ENCODE results near the gene RALGPS1.
"Not testable (repeated sequence)": the region's sequence is repeated elsewhere in the genome, so short reads cannot be mapped to it uniquely, and the experiment has no call there.

The RALGPS1 gene

DNA sequence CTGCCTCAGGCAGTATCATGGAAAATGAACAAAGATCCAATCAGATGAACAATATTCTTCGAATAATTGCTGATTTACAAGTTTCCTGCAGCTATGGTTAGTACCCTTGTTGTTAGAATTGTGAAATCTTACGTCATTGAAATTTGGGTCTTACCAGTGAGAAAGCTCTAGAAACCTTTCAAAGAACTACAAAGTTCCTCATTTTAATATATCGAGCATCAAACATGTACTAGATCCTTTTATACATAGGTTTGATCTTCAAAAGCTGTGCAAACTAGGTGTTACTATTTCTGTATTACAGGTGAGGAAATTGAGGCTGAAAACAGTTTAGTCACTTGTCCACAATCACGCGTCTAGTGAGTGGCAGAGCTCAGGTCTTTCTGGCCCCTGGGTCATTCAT lies 251.5 kb downstream of the RALGPS1 start:
- no peak overlapping the region for H3K27ac Mint-ChIP-seq

DNA sequence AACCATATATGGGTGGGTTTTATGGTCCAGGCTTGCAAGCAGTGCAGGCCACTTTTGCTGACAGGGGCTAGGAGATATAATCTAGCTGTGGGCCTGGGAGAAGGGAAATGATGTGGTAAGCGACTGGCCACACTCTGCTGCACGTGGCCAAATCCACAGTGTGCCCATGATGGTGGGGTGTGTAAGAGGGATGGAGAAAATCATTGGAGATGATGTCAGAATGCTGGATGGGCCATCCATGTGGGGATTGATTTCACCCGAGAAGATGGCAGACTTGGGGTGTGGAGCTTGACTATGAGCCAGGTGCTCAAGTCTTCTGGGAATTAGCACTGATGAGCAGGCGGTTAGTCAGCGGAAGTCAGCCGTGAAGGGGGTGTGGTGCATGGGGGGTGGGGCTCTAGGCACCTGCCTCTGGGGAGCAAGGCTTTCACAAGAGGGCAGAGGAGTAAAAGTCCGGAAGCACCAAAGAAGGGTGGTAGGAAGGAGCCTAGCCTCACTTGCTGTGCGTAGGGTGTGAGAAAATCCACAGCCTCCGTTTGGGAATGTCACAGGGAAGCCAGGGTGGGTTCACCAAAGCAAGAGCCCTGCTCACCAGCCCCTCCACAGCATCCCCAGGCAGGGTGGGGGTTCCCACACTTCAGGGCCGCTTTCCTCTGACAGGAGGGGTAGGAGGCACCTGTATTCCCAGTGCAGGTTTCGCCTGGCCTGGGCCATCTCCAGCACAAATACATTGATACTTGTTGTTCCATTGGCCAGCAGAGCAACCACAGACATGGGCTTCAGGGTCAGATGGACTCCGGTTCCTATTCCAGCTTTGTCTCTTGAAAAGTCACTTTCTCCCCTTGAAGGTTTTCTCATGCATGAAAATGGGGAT lies 252.3 kb downstream of the RALGPS1 start:
- ATAC-seq (no peak), DNase-seq (no peak)
- no peaks in the 10 kb centered on the region for H3K9me3 Mint-ChIP-seq
- no peak overlapping the region for H3K4me3 Mint-ChIP-seq
- peaks cover 11% of the 10 kb centered on the region for H3K4me1 Mint-ChIP-seq
- no peak overlapping the region for H3K27ac Mint-ChIP-seq
- no peaks in the 10 kb centered on the region for H3K27me3 Mint-ChIP-seq
- H3K36me3 Mint-ChIP-seq (ENCODE audit: low read depth), result no peaks in the 10 kb centered on the region

More for the DNA sequence above, 251.5 kb downstream of the RALGPS1 start:
- no peak for ATAC-seq
- no peak for DNase-seq
- Mint-ChIP-seq H3K4me1 (peaks cover 11% of the 10 kb centered on the region), H3K4me3 (no peak overlapping the region), H3K9me3 (no peaks in the 10 kb centered on the region), H3K36me3 (ENCODE audit: low read depth) (no peaks in the 10 kb centered on the region), H3K27me3 (no peaks in the 10 kb centered on the region)

DNA sequence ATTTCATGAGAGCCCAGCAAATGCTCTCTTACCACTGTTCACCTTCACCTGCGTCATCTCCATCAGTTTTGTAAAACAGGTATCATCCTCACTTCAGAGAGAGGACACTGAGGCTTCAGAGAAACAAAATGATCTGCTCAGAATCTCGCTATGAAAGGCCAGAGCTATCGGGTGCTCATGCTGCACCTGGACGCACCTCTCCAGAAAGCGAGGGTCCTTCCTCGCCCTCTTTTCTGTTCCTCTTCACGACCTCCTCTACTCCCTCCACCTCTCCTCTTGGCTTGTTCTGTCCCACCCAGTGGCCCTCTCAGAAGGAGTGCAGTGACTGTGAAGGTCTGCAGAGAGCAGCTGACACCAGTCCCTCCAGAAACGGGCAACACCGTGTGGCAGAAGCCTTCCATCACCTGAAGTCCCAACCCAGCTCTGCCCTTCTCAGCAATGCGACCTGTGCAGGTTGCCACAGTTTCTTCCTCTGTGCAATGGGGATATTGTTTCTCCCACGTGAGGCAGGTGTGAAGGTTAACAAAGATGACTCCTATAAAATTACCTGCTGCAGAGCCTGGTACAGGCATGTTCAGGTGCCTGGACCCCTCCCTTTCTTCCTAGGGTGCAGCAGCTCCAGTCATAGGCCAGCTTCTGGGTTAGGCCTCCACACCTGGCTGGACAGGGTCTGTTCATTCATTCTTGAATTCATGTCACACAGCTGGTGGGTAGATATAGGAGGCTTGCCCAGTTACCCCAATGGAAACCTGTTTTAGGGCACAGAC lies 253.2 kb downstream of the RALGPS1 start:
- no peak for ATAC-seq
- Mint-ChIP-seq H3K27me3 (no peaks in the 10 kb centered on the region), H3K4me1 (peaks cover 11% of the 10 kb centered on the region), H3K9me3 (no peaks in the 10 kb centered on the region), H3K27ac (no peak overlapping the region), H3K36me3 (ENCODE audit: low read depth) (no peaks in the 10 kb centered on the region), H3K4me3 (no peak overlapping the region)
- no peak for DNase-seq

DNA sequence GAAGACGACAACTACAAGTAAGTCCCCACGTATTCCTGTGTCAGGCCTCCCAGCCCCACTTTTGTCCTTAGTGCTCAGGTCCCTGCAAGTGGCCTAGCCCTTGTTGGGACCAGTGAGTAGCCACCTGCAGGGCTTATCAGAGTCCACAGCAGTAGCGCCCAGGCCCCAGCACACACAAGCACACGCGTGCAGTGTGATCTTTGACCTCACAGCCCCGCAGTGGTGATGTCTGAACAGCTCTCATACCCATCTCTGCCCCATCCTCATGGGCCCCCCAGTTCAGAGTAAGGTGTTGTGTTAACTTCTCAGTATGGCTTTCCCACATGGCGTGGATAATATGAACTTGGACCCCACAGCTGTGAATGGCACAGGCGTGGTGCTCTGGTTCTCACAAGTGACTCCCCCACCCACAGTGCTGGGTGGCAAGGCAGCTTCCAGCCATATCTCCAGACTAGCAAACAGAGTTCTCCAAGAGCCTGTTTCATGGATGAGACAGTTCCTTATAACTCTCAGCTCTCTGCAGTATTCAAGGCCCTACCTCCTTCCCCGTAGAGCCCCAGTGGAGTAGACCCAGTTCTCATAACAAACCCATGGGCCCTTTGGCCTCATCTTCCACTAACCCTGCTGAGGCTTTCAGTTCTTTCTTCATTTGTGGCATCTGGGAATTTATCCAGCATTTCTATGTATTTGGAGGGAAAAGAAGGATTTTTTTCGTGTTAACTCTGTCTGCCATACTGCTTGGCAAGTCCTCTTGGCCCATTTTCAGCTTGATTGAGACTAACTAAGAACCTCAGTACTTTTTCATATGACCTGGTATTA lies 254.4 kb downstream of the RALGPS1 start:
- DNase-seq (no peak), ATAC-seq (no peak)
- Mint-ChIP-seq H3K27me3 (no peaks in the 10 kb centered on the region), H3K4me3 (no peak overlapping the region), H3K9me3 (no peaks in the 10 kb centered on the region), H3K27ac (no peak overlapping the region), H3K36me3 (ENCODE audit: low read depth) (no peaks in the 10 kb centered on the region), H3K4me1 (peaks cover under 1% of the 10 kb centered on the region)

DNA sequence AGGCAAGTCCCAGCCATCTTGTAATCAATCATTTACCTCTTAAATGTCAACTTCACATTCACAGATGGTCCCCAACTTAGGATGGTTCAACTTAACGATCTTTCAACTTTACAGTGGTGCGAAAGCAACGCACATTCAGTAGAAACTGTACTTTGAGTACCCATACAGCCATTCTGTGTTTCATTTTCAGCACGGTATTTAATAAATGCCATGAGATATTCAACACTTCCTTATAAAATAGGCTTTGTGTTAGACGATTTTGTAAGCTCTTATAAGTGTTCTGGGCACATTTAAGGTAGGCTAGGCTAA lies 254.9 kb downstream of the RALGPS1 start:
- Mint-ChIP-seq H3K27ac (no peak overlapping the region), H3K4me3 (no peak overlapping the region), H3K36me3 (ENCODE audit: low read depth) (no peaks in the 10 kb centered on the region), H3K4me1 (no peaks in the 10 kb centered on the region), H3K9me3 (no peaks in the 10 kb centered on the region), H3K27me3 (no peaks in the 10 kb centered on the region)
- no peak for DNase-seq
- ATAC-seq, result no peak

DNA sequence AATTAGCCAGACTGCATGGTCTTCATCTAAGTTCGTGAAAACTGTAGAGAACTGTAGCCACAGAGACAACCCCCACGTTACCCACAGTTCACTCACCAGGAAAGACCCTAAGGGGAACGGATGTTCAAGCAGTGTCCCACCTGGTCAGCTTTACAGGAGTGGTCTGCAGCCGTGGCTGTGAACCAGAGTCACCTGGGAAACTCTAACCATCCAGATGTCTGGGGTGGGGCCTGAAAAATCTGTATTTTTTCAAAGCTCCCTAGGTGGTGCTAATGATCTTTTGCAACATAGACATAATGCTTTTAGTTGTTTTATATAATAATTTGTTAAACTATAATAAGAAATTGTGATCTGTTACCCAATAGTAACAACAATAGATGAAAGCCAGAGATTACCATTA lies 255.5 kb downstream of the RALGPS1 start:
- Mint-ChIP-seq H3K27ac (no peak overlapping the region), H3K36me3 (ENCODE audit: low read depth) (no peaks in the 10 kb centered on the region), H3K4me3 (no peak overlapping the region), H3K9me3 (no peaks in the 10 kb centered on the region), H3K4me1 (no peaks in the 10 kb centered on the region), H3K27me3 (no peaks in the 10 kb centered on the region)
- ATAC-seq (no peak), DNase-seq (no peak)

DNA sequence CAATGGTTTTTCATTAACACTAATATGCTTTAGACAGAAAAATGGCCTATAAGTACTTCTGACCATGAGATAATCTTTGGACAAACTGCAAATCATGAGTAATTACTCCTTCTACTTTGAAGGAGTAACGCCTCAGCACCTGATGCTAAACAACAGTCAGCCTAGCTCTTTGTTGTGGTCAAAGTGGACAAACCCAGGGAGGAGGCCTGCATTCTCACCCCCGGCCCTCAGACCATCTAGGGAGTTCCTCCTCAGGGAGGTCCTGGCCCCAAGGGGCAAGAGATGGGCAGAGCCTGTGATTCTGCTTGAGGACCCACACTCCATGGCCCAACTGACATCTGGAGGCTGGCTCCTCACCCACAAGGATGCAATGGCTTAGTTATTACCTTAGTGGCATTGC lies 256.1 kb downstream of the RALGPS1 start:
- no peaks in the 10 kb centered on the region for H3K36me3 Mint-ChIP-seq (ENCODE audit: low read depth)
- no peak overlapping the region for H3K27ac Mint-ChIP-seq
- no peak overlapping the region for H3K4me3 Mint-ChIP-seq
- ATAC-seq (no peak), DNase-seq (no peak)
- no peaks in the 10 kb centered on the region for H3K9me3 Mint-ChIP-seq
- H3K4me1 Mint-ChIP-seq, result no peaks in the 10 kb centered on the region
- no peaks in the 10 kb centered on the region for H3K27me3 Mint-ChIP-seq

DNA sequence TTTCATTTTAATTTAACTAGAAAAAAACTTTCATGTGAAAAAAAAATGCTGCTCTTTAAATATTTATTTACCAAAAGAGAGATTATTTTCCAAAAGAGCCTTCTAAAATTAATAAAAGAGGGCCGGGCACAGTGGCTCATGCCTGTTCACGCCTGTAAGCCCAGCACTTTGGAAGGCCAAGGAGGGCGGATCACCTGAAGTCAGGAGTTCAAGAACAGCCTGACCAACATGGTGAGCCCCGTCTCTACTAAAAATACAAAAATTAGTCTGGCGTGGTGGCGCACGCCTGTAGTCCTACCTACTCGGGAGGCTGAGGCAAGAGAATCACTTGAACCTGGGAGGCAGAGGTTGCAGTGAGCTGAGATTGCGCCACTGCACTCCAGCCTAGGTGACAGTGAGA lies 256.8 kb downstream of the RALGPS1 start:
- ATAC-seq; H3K27ac Mint-ChIP-seq; H3K27me3 Mint-ChIP-seq; DNase-seq; H3K9me3 Mint-ChIP-seq; H3K4me3 Mint-ChIP-seq; H3K36me3 Mint-ChIP-seq (ENCODE audit: low read depth); H3K4me1 Mint-ChIP-seq: not testable (repeated sequence)

DNA sequence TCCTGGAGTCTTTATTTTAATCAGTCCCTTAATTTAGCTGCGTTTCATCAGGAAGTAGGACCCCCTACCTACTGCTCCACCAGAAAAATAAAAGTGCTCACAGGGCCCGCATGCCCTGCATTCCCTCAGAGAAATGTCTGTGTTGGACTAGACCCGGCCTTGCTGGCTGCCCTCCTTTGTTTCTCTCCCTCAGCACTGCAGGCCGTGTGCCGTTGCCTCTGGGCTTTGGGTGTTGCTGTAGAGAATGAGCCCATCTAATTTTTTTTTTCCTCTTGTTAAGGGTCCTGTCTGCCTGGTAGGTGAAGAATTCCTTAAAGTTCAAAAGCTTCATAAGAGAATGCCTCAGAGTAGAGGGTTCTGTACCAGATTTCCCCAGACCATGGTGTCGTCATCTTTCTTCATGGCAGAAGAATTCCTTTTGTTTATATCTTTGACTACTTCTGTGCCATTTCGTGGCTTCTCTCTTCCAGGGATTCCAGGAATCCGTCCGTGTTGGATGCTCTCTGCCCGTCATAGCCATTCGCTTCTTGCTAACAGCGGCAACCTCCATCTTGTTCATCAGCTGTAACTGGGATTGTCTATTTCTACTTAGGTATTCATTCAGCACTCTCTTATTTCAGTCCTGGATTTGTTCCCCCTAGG lies 257.6 kb downstream of the RALGPS1 start:
- Mint-ChIP-seq H3K4me3 (no peak overlapping the region), H3K27me3 (no peaks in the 10 kb centered on the region), H3K9me3 (no peaks in the 10 kb centered on the region), H3K27ac (no peak overlapping the region), H3K4me1 (no peaks in the 10 kb centered on the region), H3K36me3 (ENCODE audit: low read depth) (no peaks in the 10 kb centered on the region)
- DNase-seq (no peak), ATAC-seq (no peak)

DNA sequence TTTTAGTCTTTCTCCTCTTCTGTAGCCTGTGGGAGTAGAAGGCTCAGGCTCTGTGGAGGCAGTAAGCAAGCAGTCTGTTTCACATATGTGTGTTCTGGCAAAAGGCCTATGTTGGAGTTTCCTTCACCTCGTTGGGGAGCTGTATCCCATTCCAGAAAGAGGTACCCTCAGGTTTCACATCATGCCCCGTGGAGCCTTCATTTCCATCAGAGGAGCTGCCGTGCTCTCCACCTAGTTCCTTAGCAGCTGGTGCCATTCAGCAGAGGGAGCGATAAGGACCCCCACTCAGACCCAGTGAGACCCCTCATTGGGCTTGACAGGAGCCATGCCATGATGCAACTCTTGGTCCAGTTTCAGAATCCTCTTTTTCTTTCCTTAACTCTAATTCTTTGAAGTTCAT lies 258.5 kb downstream of the RALGPS1 start:
- H3K27me3 Mint-ChIP-seq, result no peaks in the 10 kb centered on the region

DNA sequence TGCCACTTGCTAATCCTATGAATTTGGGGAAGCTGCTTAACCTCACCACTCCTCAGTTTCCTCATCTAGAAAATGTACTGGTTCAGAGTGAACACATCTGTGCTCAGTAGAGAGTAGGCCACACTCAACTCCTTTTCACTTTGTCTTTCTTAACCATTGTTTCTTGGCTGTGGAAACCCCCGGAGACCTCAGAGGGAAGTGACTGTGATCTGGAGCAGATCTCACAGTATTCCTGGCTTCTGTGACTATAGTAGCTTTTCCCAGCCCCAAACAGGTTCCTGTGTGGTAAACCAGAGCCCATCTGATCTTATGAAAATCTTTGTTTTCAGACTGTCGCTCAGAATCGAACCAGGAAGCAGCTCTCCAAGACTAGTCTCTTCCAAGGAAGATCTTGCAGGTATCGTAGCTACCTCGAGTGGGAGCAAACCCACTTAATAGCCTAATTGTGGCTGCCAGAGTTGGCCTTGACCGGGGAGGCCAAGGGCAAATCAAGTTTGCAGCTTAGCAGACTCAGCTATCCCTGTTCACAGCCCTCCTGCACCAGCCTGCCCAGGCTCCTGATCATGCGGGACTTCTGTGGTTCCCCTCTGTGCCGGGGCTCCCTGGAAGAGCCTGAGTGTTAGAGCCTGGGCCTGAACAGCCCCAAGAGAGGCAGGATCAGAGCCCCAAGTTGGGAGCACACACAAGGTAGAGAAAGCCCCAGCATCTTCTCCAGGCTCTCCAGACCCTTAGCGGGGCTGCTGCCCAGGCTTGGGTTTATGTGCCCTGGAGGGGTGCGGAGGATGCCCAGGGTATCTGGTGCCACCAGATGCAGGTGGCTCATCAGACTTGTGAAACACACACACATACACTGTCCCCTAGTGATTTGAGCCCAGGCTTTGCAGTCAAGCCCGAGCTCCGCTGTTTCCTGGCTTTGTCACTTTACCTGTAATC lies 260.1 kb downstream of the RALGPS1 start:
- Mint-ChIP-seq H3K4me1 (no peaks in the 10 kb centered on the region), H3K27me3 (no peaks in the 10 kb centered on the region), H3K27ac (no peak overlapping the region), H3K9me3 (no peaks in the 10 kb centered on the region), H3K36me3 (ENCODE audit: low read depth) (no peaks in the 10 kb centered on the region), H3K4me3 (no peak overlapping the region)
- ATAC-seq, result no peak
- no peak for DNase-seq

More for the DNA sequence above, 258.5 kb downstream of the RALGPS1 start:
- no peaks in the 10 kb centered on the region for H3K4me1 Mint-ChIP-seq
- no peak overlapping the region for H3K27ac Mint-ChIP-seq
- no peak overlapping the region for H3K4me3 Mint-ChIP-seq
- no peak for ATAC-seq
- H3K9me3 Mint-ChIP-seq, result no peaks in the 10 kb centered on the region
- H3K36me3 Mint-ChIP-seq (ENCODE audit: low read depth), result no peaks in the 10 kb centered on the region
- no peak for DNase-seq

DNA sequence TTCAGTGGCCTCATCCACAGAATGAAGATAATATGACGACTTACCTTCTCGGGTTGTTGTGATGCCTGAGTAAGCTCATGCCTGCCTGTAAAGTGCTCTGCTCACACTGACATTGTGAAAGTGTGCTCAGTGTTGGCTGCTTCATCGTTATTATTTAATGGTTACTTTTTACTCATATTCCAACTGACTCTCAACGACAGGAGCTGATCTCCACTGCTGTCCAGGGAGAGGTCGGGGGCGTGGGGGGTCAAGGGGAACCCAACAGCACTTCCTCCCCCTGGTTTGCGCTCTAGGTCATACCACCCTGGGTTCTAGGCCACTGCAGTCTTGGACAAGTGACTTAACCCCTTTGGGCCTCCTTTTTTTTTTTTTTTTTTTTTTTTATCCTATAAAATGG lies 260.7 kb downstream of the RALGPS1 start:
- no peaks in the 10 kb centered on the region for H3K27me3 Mint-ChIP-seq
- H3K36me3 Mint-ChIP-seq (ENCODE audit: low read depth), result no peaks in the 10 kb centered on the region
- peaks cover 4% of the 10 kb centered on the region for H3K4me1 Mint-ChIP-seq
- DNase-seq (no peak), ATAC-seq (no peak)
- H3K27ac Mint-ChIP-seq, result no peak overlapping the region
- H3K4me3 Mint-ChIP-seq, result no peak overlapping the region
- H3K9me3 Mint-ChIP-seq, result no peaks in the 10 kb centered on the region

DNA sequence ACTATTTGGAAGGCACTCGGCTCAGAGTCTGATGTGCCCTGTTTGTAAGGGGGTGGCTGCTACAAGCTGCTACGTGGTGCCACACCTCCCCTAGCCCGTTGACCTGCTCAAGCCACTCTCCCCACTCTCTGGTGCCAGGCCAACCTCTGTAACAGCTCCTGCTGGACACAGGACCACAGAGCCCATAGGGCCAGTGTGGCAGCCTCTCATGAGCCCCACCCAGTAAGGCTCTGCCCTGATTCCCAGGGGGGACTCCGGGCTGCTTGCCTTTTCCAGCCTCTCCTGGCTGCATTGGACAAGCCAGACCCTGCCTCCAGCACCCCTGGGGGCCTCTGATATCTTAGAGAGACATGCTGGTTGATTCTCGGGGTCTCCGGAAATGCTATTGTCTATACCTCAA lies 261.2 kb downstream of the RALGPS1 start:
- Mint-ChIP-seq H3K9me3 (no peaks in the 10 kb centered on the region), H3K36me3 (ENCODE audit: low read depth) (no peaks in the 10 kb centered on the region), H3K27ac (no peak overlapping the region), H3K4me1 (peaks cover 6% of the 10 kb centered on the region), H3K4me3 (no peak overlapping the region), H3K27me3 (no peaks in the 10 kb centered on the region)
- DNase-seq (no peak), ATAC-seq (no peak)

Measured in activated naive CD8-positive, alpha-beta T cell treated with anti-CD3 and anti-CD28 coated beads, Interleukin-2, amount 50 U/mL, for 24 hours (primary cell).